Umbilical cord (tissue), 2 donors: ENCODE data around the gene PLA2G4B. TPM values are rescaled to one million over a fixed set of nuclear protein-coding genes. Genes with fewer than 3 reads are reported as not detected.
"Not testable (repeated sequence)": the region's sequence is repeated elsewhere in the genome, so short reads cannot be mapped to it uniquely, and the experiment has no call there.

Experiments used
- DNase-seq: peaks from one replicate; pipeline ENCODE4 v3.0.0-alpha.2; 2015; ENCODE audit warnings: low spot score
- total RNA-seq: library from RNA; depleted of rRNA; stranded (reverse); fragments of >200 nt; gene quantifications from one replicate; pipeline ENCODE4 v1.2.3, GENCODE V29; 2014; ENCODE audit warnings: low replicate concordance; ENCODE audit not compliant: insufficient read depth

The PLA2G4B gene
- total RNA-seq, 1 donor from 2014 or later, result 0.24 TPM

GRCh38 chr15:41827290-41827879, 11.3 kb upstream of the PLA2G4B start:
- DNase-seq, result no peak

DNA sequence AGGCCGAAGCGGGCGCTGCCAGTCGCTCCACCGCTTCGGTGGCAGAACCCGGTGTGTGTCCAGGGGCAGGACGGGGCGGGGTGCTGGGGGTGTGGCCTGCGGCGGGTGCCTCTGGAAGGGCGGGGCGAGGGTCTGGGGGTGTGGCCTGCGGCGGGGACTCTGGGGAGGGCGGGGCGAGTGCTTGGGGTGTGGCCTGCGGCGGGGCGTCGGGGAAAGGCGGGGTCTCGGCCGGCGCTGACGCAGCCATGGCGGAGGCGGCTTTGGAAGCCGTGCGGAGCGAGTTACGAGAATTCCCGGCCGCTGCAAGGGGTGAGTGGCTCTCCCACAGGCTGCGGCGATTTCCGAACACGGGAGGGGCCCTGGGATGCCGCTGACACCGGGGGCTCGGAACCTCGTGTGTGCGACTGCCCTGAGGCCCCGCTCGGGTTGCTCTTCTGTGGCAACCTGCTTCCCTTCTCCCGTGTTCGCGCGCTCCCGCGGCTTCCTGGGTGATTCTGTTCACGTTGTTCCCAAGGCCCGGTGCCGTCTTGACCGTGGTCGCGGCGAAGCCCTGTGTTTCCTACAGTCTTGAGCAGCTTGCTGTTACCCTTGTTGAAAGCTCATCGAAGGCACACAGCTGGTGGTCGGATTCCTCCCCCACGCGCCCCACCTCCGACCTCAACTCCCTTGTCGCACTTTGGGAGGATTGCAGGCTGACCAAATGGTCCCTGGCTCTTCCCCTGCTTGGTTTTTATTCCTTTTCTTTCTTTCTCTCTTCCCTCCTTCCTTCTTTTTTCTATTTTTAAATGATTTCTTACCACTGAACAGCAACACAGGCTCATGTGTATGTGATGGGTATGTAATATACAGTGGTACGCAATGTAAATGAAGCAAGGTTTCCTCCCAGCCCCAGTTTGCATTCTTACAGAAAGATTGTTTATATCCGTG, 10.5 kb upstream of the PLA2G4B start, which contains the start of gene JMJD7:
JMJD7 (plus strand) TSS at position 213 of the 927 bp plus-strand sequence; CDS start at position 246, 33 bp downstream.
- DNase-seq, result peak; percentile 91

GRCh38 chr15:41828807-41829141, 9.9 kb upstream of the PLA2G4B start:
- DNase-seq, result no peak

DNA sequence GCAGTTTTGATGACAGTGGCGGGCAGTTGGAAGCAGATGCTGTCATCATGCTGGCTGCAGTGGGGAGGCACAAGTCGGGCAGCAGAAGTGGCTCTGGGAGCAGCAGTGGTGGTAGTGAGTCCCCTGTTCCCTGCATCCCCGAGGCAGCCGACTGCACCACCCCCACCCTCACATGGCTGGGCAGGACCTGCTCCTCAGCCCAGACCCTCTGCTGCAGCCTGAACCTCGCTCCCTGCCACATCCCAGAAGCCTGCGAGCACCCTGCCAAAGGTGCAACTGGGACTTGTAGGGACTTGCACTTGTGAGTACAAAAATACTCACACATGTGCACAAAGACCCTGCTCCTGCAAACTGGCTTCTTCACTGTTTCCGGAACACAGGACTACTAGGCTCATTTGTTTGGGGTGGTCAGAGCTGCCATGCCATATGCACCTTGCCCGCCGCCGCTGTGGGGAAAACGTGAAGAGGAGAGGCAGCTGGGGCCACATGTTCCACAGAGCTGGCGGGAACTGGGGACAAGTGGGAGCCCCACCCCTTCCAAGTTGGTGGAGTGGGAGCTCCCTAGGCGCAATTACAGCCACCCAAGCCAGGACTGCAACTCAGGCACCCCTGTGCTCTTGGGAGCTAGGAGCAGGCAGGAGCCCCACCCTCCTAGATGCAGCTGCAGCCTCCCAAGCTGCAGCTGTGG, 8.5 kb upstream of the PLA2G4B start:
- no peak for DNase-seq

- DNase-seq, result not testable (repeated sequence)
Measured at GRCh38 chr15:41831291-41831690, 7.4 kb upstream of the PLA2G4B start.

GRCh38 chr15:41832208-41832607, 6.4 kb upstream of the PLA2G4B start:
- no peak for DNase-seq

GRCh38 chr15:41832875-41833274, 5.8 kb upstream of the PLA2G4B start:
- peak; percentile 73 for DNase-seq

- DNase-seq, result no peak
Measured at GRCh38 chr15:41834096-41834495, 4.6 kb upstream of the PLA2G4B start.

- no peak for DNase-seq
Measured at GRCh38 chr15:41836073-41836472, 2.6 kb upstream of the PLA2G4B start.

- no peak for DNase-seq
Measured at GRCh38 chr15:41836713-41837454, 1.8 kb upstream of the PLA2G4B start.

GRCh38 chr15:41839781-41840491, 1.3 kb downstream of the PLA2G4B start:
- no peak for DNase-seq

DNA sequence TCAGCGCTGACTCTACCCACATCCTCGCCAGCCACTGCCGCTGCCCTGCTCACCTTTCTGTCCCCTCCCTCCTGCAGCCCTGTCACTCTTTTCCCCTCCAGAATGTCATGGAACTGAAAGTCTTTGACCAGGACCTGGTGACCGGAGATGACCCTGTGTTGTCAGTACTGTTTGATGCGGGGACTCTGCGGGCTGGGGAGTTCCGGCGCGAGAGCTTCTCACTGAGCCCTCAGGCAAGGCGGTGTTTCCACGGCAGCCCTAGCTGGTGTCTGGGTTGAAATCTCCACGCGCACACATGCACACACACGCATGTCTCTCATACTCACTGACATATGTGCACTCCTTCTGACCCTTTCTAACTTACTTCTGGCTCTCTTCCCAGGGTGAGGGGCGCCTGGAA, 2.0 kb downstream of the PLA2G4B start:
- DNase-seq, result no peak

DNA sequence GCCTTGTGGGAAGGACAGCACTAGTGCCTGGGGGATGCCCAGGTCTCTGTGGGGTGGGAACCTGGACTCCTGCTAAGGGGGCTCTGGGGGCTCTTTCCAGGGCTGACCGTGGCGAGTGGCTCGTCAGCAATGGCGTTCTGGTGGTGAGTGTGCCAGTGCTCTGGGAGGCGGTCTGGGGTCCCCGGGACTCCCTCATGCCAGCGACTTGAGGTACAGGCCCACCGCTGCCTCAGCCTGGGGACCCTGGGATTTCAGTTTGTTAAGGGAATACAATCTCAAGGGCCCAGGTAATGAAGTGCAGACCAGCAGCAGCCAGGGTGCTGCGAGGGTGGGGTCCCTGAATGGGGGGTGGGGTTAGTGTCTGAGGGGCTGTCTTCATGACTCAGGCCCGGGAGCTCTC, 2.5 kb downstream of the PLA2G4B start:
- DNase-seq, result no peak

GRCh38 chr15:41842229-41842628, 3.6 kb downstream of the PLA2G4B start:
- no peak for DNase-seq

GRCh38 chr15:41843571-41843970, 4.9 kb downstream of the PLA2G4B start:
- no peak for DNase-seq

DNA sequence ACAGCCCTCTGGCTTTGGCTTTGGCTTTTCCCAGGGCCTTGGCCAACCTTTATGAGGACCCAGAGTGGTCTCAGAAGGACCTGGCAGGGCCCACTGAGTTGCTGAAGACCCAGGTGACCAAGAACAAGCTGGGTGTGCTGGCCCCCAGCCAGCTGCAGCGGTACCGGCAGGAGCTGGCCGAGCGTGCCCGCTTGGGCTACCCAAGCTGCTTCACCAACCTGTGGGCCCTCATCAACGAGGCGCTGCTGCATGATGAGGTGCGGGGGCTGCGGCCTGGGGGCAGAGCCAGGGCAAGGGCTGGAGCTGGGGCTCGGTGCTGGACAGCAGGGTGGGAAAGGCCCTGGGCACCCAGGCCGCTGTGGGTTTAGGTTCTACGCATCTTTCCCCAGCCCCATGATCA, 6.2 kb downstream of the PLA2G4B start:
- DNase-seq, result no peak

DNA sequence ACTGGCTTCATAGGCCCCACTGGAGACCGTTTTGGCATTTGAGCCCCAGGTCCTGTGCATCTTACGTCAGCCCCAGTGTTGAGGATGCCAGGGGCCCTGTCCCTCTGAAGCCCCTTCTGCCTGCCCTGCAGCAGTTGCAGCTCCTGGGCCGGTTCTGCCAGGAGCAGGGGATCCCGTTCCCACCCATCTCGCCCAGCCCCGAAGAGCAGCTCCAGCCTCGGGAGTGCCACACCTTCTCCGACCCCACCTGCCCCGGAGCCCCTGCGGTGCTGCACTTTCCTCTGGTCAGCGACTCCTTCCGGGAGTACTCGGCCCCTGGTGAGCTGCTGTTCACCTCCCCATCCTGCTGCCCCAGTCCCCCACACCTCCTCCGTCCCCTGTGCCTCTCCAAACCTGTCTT, 8.6 kb downstream of the PLA2G4B start:
- no peak for DNase-seq

DNA sequence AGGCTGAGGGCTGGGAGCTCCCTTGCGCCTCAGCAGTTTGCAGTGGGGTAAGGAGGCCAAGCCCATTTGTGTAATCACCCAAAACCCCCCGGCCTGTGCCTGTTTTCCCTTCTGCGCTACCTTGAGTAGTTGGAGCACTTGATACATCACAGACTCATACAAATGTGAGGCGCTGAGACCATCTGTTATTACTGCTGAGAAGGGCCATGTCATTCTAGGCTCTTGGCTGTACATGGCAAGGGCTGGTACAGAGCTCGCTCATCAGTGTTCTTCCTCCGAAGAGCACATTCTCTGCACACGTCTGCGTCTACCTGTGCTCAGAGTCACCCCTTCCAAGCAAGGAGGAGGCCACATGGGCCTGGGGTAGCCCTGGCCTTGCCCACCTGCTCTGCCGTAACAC, 9.3 kb downstream of the PLA2G4B start:
- DNase-seq, result no peak

- DNase-seq, result no peak
Measured at GRCh38 chr15:41848631-41849030, 10.0 kb downstream of the PLA2G4B start.

DNA sequence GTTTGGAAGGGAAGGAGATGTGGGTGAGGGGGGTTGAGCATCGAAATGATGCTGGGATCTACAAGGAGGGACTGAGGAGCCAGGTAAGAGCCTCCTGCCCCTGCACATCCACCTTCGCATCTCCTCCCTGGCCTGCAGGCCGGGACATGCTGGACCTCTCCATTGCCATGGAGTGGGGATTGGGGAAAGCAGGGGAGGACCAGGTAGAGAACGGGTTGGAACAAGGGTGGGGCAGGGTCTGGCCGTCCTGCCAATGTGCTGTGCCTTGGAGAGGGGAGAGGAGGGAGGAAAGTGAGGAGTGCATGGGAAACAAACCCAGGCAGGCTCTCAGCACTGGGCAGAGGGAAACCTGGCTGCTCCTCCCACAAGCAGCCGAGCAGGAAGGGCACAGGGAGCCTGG, 10.6 kb downstream of the PLA2G4B start:
- DNase-seq, result no peak

DNA sequence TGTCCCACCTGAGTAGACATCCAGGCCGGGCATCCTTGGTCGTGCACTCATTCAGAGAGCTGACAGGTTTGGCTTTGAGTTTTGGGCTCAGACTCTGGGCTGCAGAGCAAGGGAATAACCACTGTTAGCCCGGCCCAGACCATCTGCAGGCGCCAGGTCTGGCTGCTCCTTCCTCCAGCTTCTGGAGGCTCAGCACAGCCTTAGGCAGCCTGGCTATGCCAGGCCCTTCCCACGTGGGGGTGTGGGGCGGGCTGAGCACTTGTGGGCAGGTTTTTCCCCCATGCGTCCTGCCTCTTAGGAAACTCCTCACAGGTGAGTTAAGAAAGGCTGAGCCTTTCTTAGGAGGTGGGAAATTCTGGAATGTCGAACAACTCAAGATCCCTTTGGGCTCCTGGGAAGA, 11.2 kb downstream of the PLA2G4B start:
- DNase-seq, result peak; percentile 25
